Bronchial epithelial cell (primary cell): Measurements from ENCODE around the gene MED23. TPM values are rescaled to one million over a fixed set of nuclear protein-coding genes. Genes with fewer than 3 reads are reported as not detected.
A peak's percentile ranks its signal among the peaks of the same experiment; 100 is the strongest.

ENCODE experiments used
- DNase-seq: peaks from one replicate; pipeline ENCODE4 v3.0.0-alpha.2; 2010; ENCODE audit warnings: low read depth
- FAIRE-seq: peaks from 2 replicates; lab custom pipeline; 2011; peaks lifted over from hg19 to GRCh38; lab: Jason Lieb, UNC
- H3K27me3 ChIP-seq: 2 replicates; pipeline ENCODE4 v1.5.1; 2011; ENCODE audit warnings: low read length; ENCODE audit not compliant: control insufficient read depth, insufficient read depth
- H3K36me3 ChIP-seq: 2 replicates; pipeline ENCODE4 v1.5.1; 2011; ENCODE audit warnings: low read length; ENCODE audit not compliant: control insufficient read depth, insufficient read depth
- H3K4me3 ChIP-seq: 2 replicates; pipeline ENCODE4 v1.5.1; 2011; ENCODE audit warnings: mild to moderate bottlenecking, low read depth, low read length, control low read depth
- total RNA-seq: library from RNA; depleted of rRNA; stranded (reverse); fragments of >200 nt; gene quantifications from 2 replicates; pipeline ENCODE4 v1.2.1, GENCODE V29; 2014
- TF ChIP-seq, protein P1 (sequence below): IDR thresholded peaks from 2 replicates; pipeline ENCODE4 v1.5.1; 2011; ENCODE audit warnings: mild to moderate bottlenecking, moderate library complexity, low read length, control low read depth, inconsistent platforms; ENCODE audit not compliant: insufficient read depth, severe bottlenecking

Gene MED23
- total RNA-seq, 1 donor from 2014 or later = 19.5 TPM

DNA sequence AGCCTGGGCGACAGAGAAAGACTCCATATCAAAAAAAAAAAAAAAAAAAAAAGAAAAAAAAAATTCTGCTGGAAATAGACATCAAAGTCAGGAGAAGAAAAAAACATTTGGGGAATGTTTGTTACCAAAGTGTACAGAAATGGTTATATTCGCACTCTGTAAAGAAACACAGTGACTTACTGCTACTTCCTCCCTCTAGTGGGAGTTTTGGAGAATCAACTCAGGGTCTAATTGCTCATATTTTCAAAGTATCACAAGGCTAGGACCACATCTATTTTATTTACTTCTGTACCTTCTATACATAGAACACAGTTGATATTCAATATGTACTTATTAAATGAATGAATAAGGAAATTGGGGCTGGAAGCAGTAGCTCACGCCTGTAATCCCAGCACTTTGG, 30.6 kb downstream of the MED23 start:
- Histone ChIP-seq H3K4me3 (no peak overlapping the region), H3K36me3 (peaks cover 12% of the 10 kb centered on the region), H3K27me3 (no peaks in the 10 kb centered on the region)
- FAIRE-seq = no peak
- TF ChIP-seq, protein P1, sequence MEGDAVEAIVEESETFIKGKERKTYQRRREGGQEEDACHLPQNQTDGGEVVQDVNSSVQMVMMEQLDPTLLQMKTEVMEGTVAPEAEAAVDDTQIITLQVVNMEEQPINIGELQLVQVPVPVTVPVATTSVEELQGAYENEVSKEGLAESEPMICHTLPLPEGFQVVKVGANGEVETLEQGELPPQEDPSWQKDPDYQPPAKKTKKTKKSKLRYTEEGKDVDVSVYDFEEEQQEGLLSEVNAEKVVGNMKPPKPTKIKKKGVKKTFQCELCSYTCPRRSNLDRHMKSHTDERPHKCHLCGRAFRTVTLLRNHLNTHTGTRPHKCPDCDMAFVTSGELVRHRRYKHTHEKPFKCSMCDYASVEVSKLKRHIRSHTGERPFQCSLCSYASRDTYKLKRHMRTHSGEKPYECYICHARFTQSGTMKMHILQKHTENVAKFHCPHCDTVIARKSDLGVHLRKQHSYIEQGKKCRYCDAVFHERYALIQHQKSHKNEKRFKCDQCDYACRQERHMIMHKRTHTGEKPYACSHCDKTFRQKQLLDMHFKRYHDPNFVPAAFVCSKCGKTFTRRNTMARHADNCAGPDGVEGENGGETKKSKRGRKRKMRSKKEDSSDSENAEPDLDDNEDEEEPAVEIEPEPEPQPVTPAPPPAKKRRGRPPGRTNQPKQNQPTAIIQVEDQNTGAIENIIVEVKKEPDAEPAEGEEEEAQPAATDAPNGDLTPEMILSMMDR = peak; percentile 15
- DNase-seq = peak; percentile 7

DNA sequence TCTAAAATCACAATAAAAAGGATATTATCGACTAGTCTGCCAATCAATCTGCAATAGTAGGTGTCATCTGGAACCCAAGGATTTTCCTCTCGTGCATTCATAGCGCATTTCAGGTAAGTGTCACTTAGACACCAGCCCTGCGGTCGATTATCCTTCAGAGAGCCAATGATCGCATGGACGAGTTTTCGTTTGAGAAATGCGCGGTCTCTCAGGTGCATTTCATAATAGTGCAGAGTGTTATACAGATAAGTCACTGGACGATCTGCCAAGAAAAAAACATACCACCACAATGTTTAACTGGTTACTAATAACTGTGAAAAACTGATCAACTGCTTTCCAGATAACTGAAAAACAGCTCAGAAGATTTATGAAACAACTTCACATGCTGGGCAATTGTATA, 34.0 kb downstream of the MED23 start:
- Histone ChIP-seq H3K36me3 (peaks cover 7% of the 10 kb centered on the region), H3K4me3 (no peak overlapping the region), H3K27me3 (no peaks in the 10 kb centered on the region)
- DNase-seq = no peak
- no peak for FAIRE-seq
- TF ChIP-seq, protein P1 = no peak

DNA sequence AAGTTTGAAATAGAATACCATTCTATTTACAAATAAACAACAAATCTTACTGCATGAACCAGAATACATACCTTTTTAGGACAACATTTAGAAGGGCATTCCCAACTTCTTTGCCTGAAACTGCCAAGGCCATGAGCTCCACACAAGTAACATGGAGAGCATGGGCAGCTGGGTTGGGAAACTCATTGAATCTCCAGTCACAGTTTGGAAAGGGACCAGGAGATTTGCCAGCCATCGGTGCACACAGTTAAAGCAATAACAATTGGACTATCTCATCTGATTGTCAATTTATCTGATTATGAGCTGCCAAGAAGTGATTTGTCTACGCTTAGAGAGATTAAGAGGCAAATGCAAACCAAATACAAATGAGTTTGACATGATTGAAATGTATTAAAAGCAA, 35.1 kb downstream of the MED23 start:
- DNase-seq (no peak), FAIRE-seq (no peak)
- TF ChIP-seq, protein P1 = no peak
- Histone ChIP-seq H3K36me3 (peaks cover 9% of the 10 kb centered on the region), H3K4me3 (no peak overlapping the region), H3K27me3 (no peaks in the 10 kb centered on the region)

DNA sequence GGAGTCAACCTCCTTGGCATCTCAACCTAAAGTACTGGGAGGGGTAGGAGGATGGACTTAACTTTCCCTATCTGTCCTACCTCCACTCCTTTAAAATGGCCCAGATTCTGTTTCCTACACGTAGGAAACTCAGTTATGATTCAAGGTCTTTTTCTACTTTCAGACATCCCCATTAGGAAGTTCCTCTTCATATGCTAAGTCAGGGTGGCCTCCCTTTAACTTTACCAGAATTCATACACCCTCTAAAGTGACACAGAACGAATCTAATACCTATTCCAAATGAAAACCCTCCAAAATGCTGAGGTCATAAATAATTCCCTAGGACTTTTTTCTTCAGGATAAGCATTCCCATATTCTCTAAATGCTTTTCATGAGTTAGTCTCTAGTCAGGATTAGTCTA, 39.4 kb downstream of the MED23 start:
- no peaks in the 10 kb centered on the region for H3K27me3 ChIP-seq
- TF ChIP-seq, protein P1 = no peak
- H3K4me3 ChIP-seq = no peak overlapping the region
- H3K36me3 ChIP-seq = peaks cover 7% of the 10 kb centered on the region
- FAIRE-seq (no peak), DNase-seq (no peak)

DNA sequence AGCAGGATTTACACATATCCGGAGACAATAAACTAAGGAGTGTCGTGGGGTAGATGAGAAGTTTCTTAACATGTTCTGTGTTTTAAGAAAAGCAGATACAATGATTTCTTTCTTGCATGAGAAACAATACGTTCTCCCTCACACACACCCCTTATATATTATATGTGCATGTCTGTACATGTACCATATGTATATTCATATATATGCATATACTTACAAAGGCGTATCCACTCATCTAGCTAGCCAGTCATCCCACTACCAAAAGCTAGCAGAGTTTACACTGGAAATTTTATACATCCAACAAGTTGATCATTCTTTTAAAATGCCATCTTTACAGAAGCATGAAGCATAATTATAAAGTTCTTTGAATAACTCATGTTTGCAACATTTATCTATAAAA, 40.1 kb downstream of the MED23 start:
- H3K36me3 ChIP-seq = peaks cover 6% of the 10 kb centered on the region
- FAIRE-seq = no peak
- H3K4me3 ChIP-seq = no peak overlapping the region

DNA sequence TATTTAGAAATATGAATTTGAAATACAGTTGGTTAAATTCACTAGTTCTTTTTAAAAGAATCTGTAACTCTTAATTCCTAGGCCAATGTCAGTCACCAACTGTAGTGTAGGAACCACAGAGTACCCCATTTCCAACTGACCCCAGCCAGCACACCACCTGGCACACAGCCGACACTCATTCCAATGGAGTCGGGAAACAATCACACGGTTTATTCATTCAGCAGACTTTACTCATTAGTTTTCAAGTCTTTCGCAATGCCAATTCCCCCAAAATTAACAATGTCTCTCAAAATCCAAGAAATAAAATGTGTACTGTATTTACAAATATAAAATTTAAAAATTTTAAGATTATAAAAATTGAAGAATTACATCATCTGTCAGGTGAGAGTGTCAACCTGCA, 41.5 kb downstream of the MED23 start:
- Histone ChIP-seq H3K4me3 (no peak overlapping the region), H3K36me3 (peaks cover 5% of the 10 kb centered on the region), H3K27me3 (no peaks in the 10 kb centered on the region)
- TF ChIP-seq, protein P1 = no peak
- no peak for FAIRE-seq
- no peak for DNase-seq

More for the DNA sequence above, 40.1 kb downstream of the MED23 start:
- TF ChIP-seq, protein P1 = no peak
- no peaks in the 10 kb centered on the region for H3K27me3 ChIP-seq
- no peak for DNase-seq
